ENCODE measurements around the gene PAX4.

Gene PAX4

DNA sequence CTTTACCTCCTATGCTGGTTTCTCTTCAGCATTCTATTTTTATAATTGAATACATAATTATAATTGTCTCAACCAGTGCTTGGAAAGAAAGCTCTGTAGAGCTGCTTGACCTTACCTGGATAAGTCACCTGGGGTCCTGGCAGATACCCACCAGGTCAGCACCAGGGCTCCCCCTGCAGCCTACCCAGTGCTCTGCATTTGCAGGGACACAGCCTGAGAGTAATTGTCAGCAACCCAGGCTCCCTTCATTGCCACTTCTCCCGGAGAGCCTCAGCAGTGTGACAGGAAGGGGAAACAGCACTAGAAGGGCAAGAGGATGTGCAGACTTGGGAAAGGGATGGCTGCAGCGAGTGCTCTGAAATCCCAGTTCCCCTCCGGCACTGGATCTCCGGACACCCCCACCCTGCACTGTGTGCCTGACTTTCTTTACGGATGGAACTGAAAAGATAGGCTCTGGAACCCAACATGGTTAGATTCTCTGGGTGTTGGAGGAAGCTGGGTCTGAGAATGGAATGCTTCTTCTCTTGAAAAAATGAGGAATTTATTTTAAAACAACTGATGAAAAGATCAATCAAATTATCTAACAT, 11.4 kb upstream of the PAX4 start:
- DNase-seq (ENCODE audit: low read depth in 1 of 2, low spot score in 1 of 2), result no peak

DNA sequence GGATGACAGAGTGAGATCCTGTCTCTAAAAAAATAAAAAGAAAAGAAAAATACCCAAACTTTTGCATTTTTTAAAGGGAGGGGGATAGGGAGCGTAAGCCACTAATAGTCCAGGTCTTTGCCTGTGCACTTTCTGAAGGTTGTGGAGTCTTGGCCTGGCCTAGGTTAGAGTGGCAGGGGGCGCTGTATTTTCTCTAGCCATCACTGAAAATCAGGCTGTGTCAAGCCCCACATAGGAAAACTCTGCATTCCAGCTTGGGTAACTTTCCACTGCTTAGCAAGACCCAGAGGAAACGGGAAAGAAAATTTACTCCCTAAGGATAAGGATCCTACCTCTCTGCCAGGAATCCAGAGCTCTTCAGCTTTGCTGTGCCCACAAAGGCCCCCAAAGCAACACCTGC, 10.5 kb upstream of the PAX4 start:
- DNase-seq (ENCODE audit: low read depth in 1 of 2, low spot score in 1 of 2), result no peak

DNA sequence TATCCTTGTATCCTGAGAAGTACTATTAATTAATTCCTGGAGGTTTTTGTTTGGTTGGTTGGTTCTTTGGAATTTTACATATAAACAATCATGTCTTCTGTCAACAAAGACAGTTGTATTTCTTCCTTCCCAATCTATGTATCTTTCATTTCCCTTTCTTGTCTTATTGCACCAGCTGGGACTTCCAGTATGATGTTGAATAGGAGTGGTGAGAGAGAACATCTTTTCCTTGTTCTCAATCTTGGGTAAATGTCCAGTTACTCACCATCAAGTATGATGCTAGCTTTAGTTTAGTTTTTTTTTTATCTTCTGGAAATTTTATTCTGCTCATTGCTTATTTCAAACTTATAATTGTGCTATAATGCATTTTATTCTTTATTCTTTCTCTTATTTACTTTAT, 7.4 kb upstream of the PAX4 start:
- DNase-seq (ENCODE audit: low read depth in 1 of 2, low spot score in 1 of 2), result no peak

DNA sequence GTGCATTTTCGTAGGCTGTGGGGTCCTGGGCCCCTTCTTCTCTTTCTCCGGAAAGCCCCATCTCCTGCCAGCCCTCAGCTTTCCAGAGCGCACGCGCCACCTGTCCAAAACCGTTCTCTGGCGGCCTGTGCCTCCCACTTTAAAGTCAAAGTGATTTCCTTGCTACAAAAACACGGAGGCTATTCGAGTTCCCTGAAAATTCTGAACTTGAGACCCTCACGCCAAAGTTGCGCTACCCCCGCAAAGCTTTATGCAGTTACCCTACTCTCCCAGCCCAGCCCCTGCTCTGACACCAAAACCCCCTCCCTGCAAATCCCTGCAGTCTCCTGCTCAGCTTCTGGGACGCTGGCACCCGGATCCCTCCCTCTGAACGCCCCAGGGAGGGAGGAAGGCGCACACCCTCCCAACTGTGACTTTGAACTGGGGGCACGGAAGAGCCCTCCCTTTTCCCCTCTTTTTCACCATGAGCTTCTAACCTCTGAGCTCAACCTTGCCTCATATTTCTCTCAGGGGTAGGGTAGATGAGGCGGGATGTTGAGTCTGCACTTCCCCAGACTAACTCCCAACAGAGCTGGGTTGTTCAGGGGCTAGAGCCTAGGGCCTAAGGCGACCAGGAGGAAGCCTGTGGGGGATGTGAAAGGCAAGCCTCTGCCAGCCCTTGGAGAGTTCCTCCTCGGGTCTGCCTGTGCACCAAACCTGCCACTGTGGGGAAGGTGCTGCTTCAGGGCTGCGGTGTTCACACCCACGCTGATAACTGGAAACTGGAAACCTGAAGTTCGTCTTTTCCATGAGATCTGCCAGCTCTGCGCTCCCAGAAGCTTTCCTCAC, 2.7 kb upstream of the PAX4 start:
- no peak for DNase-seq (ENCODE audit: low read depth in 1 of 2, low spot score in 1 of 2)

DNA sequence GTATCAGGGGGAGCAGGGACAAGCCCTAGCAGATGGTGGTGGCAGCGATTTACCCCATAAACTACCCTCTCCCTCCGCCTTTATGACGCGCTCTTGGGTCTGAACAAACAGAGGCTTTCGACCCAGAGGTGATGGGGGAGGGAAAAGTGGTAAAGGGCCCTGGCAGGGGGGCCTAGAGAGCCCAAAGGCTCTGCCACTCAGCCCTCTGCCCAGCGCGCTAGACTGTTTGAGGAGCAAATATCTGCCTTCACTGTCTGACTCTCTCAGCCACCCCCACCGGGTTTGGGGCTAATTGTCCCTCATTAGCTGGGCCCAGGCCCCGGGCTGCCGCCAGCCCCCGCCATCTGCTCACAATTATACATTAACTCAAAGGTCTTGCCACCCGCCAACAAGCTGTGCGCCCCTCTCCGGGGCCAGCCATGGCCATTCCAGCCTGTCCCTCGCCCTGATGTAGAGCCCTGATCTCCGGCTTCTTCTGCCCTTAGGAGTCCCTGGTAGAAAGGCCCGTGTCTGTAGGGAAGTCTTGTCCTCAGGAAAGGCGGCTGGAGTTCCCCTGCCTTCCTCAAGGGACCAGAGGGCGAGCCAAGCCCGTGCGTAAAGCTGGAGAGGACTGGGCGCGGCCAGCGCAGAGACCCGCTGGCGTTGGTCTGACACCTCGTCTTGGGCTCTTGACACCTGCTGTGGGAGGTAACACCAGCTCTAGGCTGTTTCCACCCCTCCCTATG, 1.9 kb upstream of the PAX4 start:
- no peak for DNase-seq (ENCODE audit: low read depth in 1 of 2, low spot score in 1 of 2)

DNA sequence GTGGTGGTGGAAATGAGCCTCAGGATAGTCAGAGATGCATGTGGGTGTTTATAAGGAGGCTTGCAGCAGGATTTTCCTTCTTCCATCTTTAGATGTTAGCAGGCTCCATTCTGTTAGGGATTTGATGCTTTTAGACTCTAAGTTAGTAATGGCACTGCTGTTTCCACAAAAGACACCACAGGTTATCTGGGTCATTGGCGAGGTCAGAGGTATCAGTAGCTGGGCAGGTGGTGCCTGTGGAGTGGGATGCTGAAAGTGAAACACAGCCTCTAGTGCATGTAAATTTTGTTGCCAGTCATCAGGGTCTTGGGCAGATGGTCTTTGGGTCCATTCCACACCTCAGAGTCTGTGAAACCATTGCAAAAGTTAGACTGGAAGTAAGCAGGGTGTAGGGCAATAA, 833 bp upstream of the PAX4 start:
- DNase-seq (ENCODE audit: low read depth in 1 of 2, low spot score in 1 of 2), result no peak

DNA sequence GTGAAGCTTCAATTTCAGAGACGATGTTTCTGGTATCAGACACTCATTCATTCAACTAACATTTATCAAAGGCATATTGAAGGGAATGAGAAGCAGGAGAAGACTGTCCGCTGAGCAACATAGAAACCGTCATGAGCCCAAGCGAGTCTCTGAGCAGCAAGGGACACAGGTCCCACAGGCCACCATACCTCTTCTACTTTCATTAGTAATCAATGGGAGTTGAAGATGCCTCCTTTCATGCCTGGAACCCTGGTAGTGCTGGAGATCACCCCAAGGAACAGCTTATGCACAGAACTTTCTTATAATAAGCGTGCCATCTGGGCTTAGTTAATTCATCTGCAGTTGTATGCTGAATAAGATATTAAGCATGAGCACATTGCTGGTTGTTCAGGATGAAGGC, 1.2 kb downstream of the PAX4 start:
- no peak for DNase-seq (ENCODE audit: low read depth in 1 of 2, low spot score in 1 of 2)

DNA sequence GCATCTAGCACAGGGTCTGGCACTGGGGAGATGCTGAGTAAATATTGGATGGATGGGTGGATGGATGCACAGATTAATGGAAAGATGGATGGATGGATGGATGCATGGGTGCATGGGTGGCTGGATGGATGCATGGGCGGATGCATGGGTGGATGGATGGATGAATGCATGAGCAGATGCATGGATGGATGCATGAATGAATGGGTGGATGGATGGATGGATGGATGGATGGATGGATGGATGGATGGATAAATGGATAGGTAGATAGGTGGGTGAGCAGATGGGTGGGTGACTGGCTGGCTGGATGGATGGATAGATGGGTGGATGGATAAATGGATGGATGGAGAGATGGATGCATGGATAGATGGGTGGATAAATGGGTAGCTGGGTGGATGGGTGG, 5.7 kb downstream of the PAX4 start:
- no peak for DNase-seq (ENCODE audit: low read depth in 1 of 2, low spot score in 1 of 2)

DNA sequence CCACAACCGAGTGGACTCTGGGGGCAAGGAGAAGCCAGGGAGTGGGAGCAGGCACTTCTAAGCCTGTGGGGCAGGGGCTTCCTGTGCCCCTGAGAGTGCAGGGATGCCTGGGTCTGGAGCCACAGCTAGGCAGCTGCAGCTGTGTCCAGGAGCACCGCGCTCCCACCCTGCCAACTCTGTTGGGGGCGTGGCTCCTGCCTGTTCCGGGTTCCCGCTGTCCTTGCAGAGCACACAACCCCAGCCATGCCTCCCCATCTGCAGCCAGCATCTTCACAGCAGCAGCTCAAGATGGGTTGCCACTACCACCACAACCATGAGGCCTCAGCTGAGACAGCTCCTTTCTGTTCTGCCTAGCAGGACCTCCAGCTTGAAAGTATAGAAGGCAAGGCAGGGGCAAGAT, 8.6 kb downstream of the PAX4 start:
- no peak for DNase-seq (ENCODE audit: low read depth in 1 of 2, low spot score in 1 of 2)

DNA sequence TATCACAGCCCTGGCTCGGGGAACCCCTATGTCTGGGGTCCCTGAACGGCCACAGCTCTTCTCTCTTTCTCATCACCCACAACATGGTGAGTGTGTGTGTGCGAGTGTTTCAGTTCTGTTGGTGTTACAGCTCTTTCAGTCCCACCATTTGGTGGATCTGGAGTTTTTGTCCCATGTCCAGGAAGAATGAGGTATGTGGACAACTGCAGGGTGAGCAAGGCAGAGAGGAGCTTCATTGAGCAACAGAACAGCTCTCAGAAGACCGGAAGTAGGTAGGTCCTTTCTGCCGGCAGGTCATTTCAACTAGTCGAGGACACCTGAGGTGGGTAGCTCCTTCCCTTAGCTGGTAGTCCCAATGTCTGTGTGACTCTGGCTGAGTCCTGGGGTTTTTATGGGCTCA, 9.5 kb downstream of the PAX4 start:
- no peak for DNase-seq (ENCODE audit: low read depth in 1 of 2, low spot score in 1 of 2)

DNA sequence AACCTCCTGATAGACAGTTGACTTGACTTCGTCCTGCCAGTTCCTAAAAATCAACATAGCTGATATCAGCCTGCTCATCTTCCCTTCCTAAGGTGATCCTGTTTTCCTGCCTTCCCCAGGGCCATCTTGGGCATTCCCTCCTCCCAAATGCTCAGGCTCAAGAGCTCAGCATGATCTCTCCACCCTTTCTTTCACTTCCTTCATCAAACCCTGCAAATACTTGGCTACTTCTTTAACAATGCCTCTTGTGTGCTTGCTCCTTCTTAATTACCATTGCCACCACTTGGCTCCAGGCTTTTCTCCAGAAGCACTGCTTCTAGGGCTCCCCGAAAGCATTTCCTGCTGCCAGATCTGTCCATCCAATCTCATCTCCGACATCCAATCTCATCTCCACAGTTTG, 17.1 kb downstream of the PAX4 start:
- no peak for DNase-seq (ENCODE audit: low read depth in 1 of 2, low spot score in 1 of 2)

DNA sequence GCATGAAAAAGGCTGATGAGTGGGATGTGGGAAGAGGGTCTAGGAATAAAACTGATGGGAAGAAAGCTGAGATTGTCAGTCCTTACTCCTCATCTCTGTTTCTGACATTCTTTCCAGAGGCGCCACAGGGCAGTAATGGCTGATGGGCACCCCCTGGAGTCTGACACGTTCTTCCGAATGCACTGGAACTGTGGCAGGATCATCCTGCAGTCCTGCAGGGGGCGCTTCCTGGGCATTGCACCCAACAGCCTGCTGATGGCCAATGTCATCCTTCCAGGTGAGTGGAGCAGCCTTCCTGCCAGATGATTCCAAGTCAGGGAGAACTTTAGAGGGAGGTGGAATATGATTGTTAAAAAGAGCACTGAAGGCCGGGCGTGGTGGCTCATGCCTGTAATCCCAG, 19.6 kb downstream of the PAX4 start:
- DNase-seq (ENCODE audit: low read depth in 1 of 2, low spot score in 1 of 2), result no peak

DNA sequence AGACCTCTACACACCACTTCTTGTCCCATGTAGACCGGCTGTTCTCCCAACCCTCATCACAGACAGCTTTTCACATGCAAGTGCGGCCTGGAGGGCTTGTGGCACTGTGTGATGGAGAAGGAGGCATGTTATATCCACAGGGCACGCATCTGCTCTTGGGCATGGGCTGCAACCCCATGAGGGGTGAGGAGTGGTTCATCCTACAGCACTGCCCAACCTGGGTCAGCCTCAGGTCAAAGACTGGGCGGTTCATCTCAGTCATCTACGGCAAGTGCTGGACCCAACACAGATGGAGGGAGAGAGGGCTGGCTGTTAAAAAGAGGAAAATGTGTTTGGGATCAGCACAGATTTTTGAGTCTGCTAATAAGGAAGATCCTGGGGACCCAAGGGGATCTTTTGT, 22.2 kb downstream of the PAX4 start:
- DNase-seq (ENCODE audit: low read depth in 1 of 2, low spot score in 1 of 2), result no peak

DNA sequence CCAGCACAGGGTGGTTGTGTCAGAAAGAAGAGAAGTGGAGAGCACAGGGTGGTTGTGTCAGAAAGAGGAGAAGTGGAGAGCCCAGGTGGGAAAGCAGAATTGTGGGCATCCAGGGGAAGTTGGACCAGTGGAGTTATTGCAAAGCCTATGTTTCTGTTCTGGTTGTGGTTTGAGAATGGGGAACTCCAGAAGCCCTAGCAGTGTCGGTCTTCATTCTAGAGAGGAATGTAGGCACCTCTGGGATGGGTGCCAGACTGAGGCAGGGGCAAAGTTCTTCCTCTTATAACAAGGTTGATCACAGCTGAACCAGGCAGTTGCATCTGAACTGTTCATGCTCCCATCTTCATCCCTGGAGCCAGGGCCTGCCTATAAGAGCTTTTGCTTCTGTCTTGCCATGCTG, 23.5 kb downstream of the PAX4 start:
- no peak for DNase-seq (ENCODE audit: low read depth in 1 of 2, low spot score in 1 of 2)

DNA sequence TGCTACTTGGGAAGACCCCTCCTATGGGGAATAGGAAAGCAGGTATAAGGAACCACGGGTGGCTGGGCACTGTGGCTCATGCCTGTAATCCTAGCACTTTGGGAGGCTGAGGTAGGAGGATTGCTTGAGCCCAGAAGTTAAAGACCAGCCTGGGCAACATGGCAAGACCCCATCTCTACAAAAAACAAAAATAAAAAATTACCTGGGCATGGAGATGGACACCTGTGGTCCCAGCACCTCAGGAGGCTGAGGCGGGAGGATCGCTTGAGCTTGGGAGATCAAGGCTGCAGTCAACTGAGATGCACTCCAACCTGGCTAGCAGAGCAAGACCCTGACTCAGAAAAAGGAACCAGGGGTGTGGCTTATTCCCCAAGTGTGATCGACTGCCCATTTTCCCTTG, 25.4 kb downstream of the PAX4 start:
- no peak for DNase-seq (ENCODE audit: low read depth in 1 of 2, low spot score in 1 of 2)

DNA sequence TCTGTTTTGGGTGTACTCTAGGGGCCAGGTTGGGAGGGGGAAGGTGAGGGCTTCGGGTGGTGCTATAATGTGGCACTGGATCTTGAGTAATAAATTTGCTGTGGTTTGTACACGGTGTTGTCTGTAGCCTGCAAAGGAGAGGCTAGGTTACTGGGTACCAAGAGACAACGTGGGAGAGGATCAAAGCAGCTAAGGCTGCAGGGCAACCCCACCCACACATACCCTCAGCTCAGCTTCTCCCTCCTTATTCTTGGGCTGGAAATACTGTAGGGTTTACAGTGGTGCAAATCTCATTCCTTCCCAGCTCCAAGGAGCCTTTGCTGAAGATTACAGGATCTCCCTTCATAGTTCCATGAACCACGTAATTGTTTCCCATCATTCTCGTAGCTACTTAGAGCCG, 26.4 kb downstream of the PAX4 start:
- DNase-seq (ENCODE audit: low read depth in 1 of 2, low spot score in 1 of 2), result no peak

DNA sequence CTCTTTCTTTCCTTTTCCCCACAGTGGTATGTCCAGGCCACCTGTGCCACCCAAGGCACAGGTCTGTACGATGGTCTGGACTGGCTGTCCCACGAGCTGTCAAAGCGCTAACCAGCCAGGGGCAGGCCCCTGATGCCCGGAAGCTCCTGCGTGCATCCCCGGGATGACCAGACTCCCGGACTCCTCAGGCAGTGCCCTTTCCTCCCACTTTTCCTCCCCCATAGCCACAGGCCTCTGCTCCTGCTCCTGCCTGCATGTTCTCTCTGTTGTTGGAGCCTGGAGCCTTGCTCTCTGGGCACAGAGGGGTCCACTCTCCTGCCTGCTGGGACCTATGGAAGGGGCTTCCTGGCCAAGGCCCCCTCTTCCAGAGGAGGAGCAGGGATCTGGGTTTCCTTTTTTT, 26.8 kb downstream of the PAX4 start:
- DNase-seq (ENCODE audit: low read depth in 1 of 2, low spot score in 1 of 2), result no peak

DNA sequence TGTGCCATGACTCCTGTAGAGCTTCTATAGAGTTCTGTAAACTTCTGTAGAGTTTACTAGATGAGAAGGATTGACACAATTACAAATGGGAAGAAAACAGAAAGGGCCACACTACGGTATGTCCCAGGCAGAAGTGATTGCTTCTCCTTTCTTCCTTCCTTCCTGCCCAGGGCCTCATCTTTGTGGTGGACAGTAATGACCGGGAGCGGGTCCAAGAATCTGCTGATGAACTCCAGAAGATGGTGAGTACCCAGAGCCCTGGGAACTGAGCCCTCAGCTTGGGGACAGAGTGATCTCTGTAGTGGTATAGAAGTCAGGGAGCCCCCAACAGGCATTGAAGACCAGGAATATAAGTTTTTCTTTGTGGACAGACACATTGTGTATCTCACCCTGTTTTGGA, 28.0 kb downstream of the PAX4 start:
- no peak for DNase-seq (ENCODE audit: low read depth in 1 of 2, low spot score in 1 of 2)

DNA sequence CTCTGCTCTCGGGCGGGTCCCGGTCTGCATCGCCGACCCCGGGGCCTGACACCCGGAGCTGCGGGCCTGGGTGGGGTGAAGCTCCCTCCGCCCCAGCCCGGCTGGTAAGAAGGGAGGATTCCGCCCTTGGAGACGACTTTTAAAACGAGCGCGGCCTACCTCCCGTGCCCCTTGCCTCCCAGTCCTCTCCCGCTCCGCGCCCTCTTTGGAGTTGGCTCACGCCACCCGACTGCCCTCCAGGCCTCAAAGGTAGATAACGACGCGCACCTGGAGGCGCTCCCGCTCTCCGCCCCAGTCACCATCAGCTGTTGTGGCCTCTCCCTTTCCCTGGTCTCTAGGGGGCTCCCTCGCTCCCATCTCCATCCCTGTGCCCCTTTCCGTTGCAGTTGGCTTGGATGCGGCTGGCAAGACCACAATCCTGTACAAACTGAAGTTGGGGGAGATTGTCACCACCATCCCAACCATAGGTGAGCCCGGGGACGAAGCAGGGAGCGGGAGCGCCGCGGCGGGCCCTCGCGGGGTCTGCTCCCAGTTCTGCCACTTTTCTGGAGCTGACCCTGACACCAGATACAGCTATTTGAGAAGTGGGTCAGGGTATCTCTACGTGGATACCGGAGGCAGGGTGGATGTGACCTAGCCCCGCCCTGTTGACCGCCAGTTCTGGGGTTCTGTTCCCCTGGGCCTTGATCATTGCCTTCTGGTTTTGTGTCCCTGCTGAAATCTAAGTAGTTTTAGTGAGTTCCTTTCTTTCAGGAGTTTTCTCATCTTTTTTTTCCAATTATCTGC, 29.1 kb downstream of the PAX4 start:
- DNase-seq (ENCODE audit: low read depth in 1 of 2, low spot score in 1 of 2), result peak; percentile 10 to 17

DNA sequence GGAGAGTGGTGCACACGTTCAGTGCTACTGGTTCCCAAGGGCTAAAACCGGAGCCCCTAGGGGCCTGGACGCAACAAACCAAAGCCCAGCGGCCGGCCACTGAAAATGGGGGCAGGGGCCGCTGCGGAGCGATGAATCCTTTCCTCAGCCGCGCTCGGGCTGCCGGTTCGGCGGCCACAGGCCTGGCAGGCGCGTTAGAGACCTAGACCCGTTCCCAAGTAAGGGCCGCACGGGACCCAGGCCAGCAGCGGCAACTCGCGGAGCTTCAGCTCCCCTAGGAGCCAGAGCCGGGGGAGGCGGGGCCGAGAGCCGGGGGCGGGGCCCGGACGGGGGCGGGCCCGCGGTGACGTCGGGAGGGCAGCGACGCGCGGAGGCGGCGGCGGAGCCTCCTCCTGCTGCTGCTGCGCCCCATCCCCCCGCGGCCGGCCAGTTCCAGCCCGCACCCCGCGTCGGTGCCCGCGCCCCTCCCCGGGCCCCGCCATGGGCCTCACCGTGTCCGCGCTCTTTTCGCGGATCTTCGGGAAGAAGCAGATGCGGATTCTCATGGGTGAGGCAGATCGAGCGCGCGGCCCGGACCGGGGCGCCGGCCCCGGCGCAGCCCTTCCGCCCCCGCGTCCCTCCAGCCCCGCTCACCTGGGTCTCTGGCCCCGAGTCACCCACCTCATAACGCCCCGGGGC, 29.8 kb downstream of the PAX4 start, which contains the start of gene ARF5:
Gene ARF5, plus strand, starts transcription at position 393 of the 678 bp plus-strand sequence. Its CDS starts 88 bp downstream, at position 481.
- DNase-seq (ENCODE audit: low read depth in 1 of 2, low spot score in 1 of 2), result peak; percentile 72 to 86

DNA sequence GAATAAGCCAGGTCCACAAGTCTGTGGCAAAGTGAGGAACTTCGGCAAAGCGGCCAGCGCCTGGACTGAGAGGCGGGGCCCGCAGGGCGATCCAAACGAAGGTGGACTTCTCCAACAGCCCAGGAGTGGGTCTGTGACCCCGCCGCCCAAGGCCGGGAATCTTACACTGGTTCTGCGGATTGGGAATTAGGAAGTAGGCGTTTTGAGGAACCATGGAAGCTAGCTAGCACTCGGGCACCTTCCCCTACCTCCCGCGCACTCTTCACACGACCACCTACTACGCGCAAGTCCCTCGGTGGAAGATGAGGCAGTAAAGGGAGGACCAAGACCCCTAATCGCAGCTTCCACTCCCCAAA, 30.3 kb downstream of the PAX4 start:
- DNase-seq (ENCODE audit: low read depth in 1 of 2, low spot score in 1 of 2), result no peak

All from activated T-helper 1 cell treated with anti-CD3 and anti-CD28 coated beads, Interleukin-2, amount 50 U/mL, for 16 hours (primary cell).